SK-N-MC (cell line): ENCODE measurements around the gene CYB5B.

Experiments
- EZH2 ChIP-seq: fragments of 200-600 bp; sonication (generic); IDR thresholded peaks from one replicate; pipeline ENCODE4 v1.6.1; 2017; ENCODE audit warnings: antibody characterized with exemption
- POLR2AphosphoS5 ChIP-seq: IDR thresholded peaks from 2 replicates; pipeline ENCODE4 v1.6.1; 2012; ENCODE audit warnings: mild to moderate bottlenecking, low read depth, low read length, borderline replicate concordance

DNA sequence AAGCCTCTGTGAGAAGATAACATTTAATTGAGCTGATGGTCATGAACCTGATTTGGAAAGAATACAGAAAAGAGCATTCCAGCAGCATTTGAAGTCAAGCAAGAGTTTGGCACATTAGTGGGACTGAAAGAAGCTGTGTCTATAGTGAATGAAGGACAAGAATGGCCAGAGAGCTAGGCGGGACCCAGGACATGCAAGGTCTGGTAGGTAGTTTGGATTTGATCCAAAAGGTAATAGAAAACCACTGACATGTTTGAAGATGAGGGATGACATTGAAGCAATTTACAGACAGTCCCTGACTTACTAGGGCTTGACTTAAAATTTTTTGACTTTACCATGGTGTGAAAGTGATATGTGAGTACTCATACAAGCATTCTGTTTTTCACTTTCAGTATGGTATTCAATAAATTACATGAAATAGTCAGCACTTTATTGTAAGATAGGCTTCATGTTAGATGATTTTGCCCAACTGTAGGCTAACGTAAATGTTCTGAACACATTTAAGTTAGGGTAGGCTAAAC lies 7.6 kb downstream of the CYB5B start:
- no peak for TF ChIP-seq EZH2
- TF ChIP-seq POLR2AphosphoS5, result no peak
